Activated B cell treated with CpG ODN at 0.5 μM for 24 hours (primary cell): ENCODE measurements around the gene NDUFV2. TPM values are rescaled to one million over a fixed set of nuclear protein-coding genes. Genes with fewer than 3 reads are reported as not detected.

ENCODE experiments used
- ATAC-seq: fragments of 200-7000 bp; cut with Tn5 transposase; one replicate; pipeline ENCODE4 v1.10.0; 2021; ENCODE audit warnings: low read depth, mild to moderate bottlenecking, moderate library complexity
- CTCF ChIA-PET: fragments of 350-600 bp; sonication (Branson Sonifier 250); formaldehyde crosslinking; loops from one replicate; lab custom pipeline; 2021; ENCODE audit warnings: antibody characterized with exemption; lab: Charles Lee
- POLR2A ChIA-PET: fragments of 350-600 bp; sonication (Branson Sonifier 250); formaldehyde crosslinking; loops from one replicate; lab custom pipeline; 2021; ENCODE audit warnings: antibody characterized with exemption; lab: Charles Lee
- DNase-seq: peaks from one replicate; pipeline ENCODE4 v3.0.0; 2022
- H3K27ac Mint-ChIP-seq: one replicate; pipeline ENCODE4 v1.8.0; 2020; ENCODE audit warnings: mixed read lengths
- H3K27me3 Mint-ChIP-seq: one replicate; pipeline ENCODE4 v1.8.0; 2021; ENCODE audit warnings: mixed read lengths
- H3K36me3 Mint-ChIP-seq: one replicate; pipeline ENCODE4 v1.8.0; 2021; ENCODE audit warnings: low read depth, mixed read lengths
- H3K4me1 Mint-ChIP-seq: one replicate; pipeline ENCODE4 v1.8.0; 2021; ENCODE audit warnings: mixed read lengths
- H3K4me3 Mint-ChIP-seq: one replicate; pipeline ENCODE4 v1.8.0; 2020; ENCODE audit warnings: mild to moderate bottlenecking, mixed read lengths
- H3K9me3 Mint-ChIP-seq: one replicate; pipeline ENCODE4 v1.8.0; 2020; ENCODE audit warnings: mixed read lengths
- CTCF ChIP-seq: fragments of 200-600 bp; IDR thresholded peaks from one replicate; pipeline ENCODE4 v1.8.0; 2022; ENCODE audit warnings: antibody characterized with exemption, mild to moderate bottlenecking
- intact Hi-C: fragments of 100-400 bp; cut with micrococcal nuclease; formaldehyde crosslinking; loops from one replicate; pipeline ENCODE4 v1.15.1; 2024
- total RNA-seq: library from RNA; stranded (reverse); gene quantifications from 2 replicates; pipeline ENCODE4 v1.2.3, GENCODE V29; 2022

Gene NDUFV2
- total RNA-seq, 1 donor from 2014 or later, result 168 TPM

GRCh38 chr18:9130195-9130594 lies 27.7 kb downstream of the NDUFV2 start:
- Mint-ChIP-seq H3K4me1 (peaks cover 18% of the 10 kb centered on the region), H3K27me3 (no peaks in the 10 kb centered on the region), H3K36me3 (peaks cover 84% of the 10 kb centered on the region), H3K27ac (no peak overlapping the region), H3K9me3 (no peaks in the 10 kb centered on the region), H3K4me3 (no peak overlapping the region)
- ChIA-PET POLR2A (interaction anchor here (0.6 kb wide), 1 partner anchor 13 kb away, joined by 4 read pairs; no protein-coding TSS in a partner anchor), CTCF (no interaction called here)
- no peak for DNase-seq
- no peak for ATAC-seq
- TF ChIP-seq CTCF, result no peak
- intact Hi-C loops, result no loop called here

DNA sequence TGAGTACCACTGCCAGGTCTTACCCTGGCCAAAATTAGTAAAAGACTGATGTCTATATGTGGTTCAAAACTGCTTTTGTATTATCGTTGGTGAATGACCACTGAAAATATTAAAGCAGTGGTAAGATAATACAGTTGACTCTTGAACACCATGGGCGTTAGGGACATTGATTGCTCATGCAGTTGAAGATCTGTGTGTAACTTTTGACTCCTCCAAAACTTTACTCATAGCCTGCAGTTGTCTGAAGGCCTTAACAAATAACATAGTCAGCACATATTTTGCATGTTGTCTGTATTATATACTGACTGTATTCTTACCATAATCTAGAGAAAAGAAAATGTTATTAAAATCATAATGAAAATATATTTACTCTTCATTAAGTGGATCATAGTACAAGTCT lies 28.3 kb downstream of the NDUFV2 start:
- Mint-ChIP-seq H3K4me3 (no peak overlapping the region), H3K4me1 (peaks cover 24% of the 10 kb centered on the region), H3K9me3 (no peaks in the 10 kb centered on the region), H3K27ac (no peak overlapping the region), H3K27me3 (no peaks in the 10 kb centered on the region), H3K36me3 (peaks cover 83% of the 10 kb centered on the region)
- ChIA-PET POLR2A (interaction anchor here (11.4 kb wide), 1 partner anchor 16 kb away, joined by 257 read pairs; no protein-coding TSS in a partner anchor), CTCF (no interaction called here)
- no peak for ATAC-seq
- TF ChIP-seq CTCF, result no peak
- no peak for DNase-seq
- intact Hi-C loops, result no loop called here

GRCh38 chr18:9132628-9133027 lies 30.1 kb downstream of the NDUFV2 start:
- CTCF ChIA-PET, result no interaction called here
- H3K4me1 Mint-ChIP-seq, result peaks cover 25% of the 10 kb centered on the region
- peaks cover 76% of the 10 kb centered on the region for H3K36me3 Mint-ChIP-seq
- POLR2A ChIA-PET, result interaction anchor here (11.4 kb wide), 1 partner anchor 18 kb away, joined by 257 read pairs; no protein-coding TSS in a partner anchor
- DNase-seq (no peak), ATAC-seq (no peak)
- H3K9me3 Mint-ChIP-seq, result no peaks in the 10 kb centered on the region
- no peak overlapping the region for H3K4me3 Mint-ChIP-seq
- H3K27ac Mint-ChIP-seq, result peak overlapping the region; percentile 61
- TF ChIP-seq CTCF, result no peak
- no peaks in the 10 kb centered on the region for H3K27me3 Mint-ChIP-seq
- intact Hi-C loops, result no loop called here

- ChIA-PET CTCF (no interaction called here), POLR2A (interaction anchor here (0.5 to 11.4 kb wide), 3 partner anchors 18 to 62 kb away, joined by 4 to 257 read pairs (median 211); partner anchors contain the start of gene NDUFV2)
- DNase-seq, result no peak
- Mint-ChIP-seq H3K9me3 (no peaks in the 10 kb centered on the region), H3K36me3 (peaks cover 72% of the 10 kb centered on the region), H3K27ac (peak overlapping the region; percentile 61), H3K4me3 (no peak overlapping the region), H3K27me3 (no peaks in the 10 kb centered on the region), H3K4me1 (peaks cover 29% of the 10 kb centered on the region)
- no peak for TF ChIP-seq CTCF
- intact Hi-C loops, result no loop called here
- ATAC-seq, result no peak
Measured at GRCh38 chr18:9133225-9133624, 30.7 kb downstream of the NDUFV2 start.

DNA sequence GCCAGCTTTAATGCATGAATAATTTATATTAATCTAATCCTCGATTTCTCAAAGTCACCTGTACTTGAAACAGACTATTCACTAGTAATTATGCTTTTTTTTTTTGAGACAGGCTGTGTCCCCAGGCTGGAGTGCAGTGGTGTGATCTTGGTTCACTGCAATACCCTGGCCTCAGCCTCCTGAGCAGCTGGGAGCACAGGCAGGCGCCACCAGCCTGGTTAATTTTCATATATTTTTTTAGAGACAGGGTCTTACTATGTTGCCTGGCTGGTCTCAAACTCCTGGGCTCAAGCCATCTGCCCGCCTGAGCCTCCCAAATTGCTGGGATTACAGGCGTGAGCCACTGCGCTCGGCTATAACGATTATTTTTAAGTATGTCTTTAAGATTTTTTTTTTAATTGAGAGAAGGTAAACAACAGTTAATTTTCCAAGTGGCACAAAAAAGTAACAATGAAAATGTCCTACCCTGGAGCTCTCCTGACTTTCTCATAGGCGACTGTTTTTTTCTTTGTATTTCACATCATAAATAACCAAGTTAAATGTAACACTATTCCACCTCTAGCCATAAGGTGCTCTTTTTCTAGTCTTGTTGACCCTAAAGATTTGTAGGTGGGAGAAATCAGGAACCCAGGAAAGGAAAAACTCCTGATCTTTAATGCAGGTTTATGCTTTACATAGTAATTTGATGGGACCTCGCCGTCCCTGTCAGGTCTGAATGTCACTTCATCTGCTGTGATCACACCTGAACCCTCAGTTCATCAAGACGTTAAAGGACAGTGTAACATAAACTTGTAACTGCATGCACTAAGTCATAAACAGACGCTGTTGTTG lies 32.8 kb downstream of the NDUFV2 start:
- CTCF ChIA-PET, result interaction anchor here (0.9 to 1.4 kb wide), 3 partner anchors 17 to 64 kb away, joined by 3 to 4 read pairs (median 3); no protein-coding TSS in a partner anchor
- peak overlapping the region; percentile 98 for H3K4me3 Mint-ChIP-seq
- DNase-seq (no peak), ATAC-seq (no peak)
- peaks cover 50% of the 10 kb centered on the region for H3K4me1 Mint-ChIP-seq
- peak overlapping the region; percentile 99 for H3K27ac Mint-ChIP-seq
- intact Hi-C loops, result loop anchor here (5.0 kb wide), 2 partner anchors 528 to 777 kb away; partner anchors contain the start of genes RAB12 and VAPA
- H3K27me3 Mint-ChIP-seq, result no peaks in the 10 kb centered on the region
- TF ChIP-seq CTCF, result no peak
- H3K36me3 Mint-ChIP-seq, result peaks cover 61% of the 10 kb centered on the region
- H3K9me3 Mint-ChIP-seq, result no peaks in the 10 kb centered on the region
- POLR2A ChIA-PET, result interaction anchor here (0.6 to 11.4 kb wide), 15 partner anchors 9 to 202 kb away, joined by 3 to 257 read pairs (median 23); partner anchors contain the start of gene NDUFV2
